ENCODE data around the gene ASAH2B. TPM values are rescaled to one million over a fixed set of nuclear protein-coding genes. Genes with fewer than 3 reads are reported as not detected.
"Not testable (repeated sequence)": the region's sequence is repeated elsewhere in the genome, so short reads cannot be mapped to it uniquely, and the experiment has no call there.

The ASAH2B gene
- total RNA-seq (2014; rRNA removed; shearing (Covaris generic)): 2.4 and 3.9 TPM in 2 replicates

DNA sequence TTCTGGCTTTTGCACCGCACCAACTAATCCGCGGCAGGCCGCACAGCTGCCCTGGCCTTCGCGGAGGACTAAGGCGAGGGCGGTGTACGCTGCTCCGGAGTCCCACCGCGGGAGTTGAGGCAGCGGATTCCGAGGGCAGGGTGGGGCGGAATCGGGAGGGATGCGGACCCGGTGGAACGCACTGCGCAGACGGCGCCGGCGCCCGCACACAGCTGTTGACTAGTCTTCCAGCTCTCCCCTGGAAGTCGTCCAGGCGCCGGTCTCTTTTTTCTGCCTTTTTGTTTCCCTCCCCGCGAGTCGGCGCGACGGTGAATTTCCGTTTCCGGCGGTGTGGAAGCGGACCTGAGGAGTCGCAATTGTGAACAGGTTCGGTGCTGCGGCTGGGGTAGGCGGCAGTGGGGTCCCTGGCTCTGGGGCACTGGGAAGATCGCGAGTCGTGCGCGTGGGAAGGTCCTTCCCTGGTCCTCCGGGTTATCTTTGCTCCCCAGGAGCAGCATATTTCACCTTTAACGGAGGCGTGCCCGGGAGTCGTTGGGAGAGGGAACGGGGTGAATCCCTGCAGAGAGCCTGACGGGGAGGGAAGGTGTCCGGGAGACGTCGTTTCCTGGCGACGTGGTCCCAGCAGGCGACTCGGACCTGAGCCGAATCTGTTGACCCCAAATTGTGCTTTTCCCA is at the start of gene ASAH2B:
Gene ASAH2B (plus strand): TSS at position 319 of the 675 bp plus-strand sequence. CDS start 5,195 bp downstream, outside the sequence.
- peak; percentile 69 for DNase-seq (ENCODE audit: low spot score)

DNA sequence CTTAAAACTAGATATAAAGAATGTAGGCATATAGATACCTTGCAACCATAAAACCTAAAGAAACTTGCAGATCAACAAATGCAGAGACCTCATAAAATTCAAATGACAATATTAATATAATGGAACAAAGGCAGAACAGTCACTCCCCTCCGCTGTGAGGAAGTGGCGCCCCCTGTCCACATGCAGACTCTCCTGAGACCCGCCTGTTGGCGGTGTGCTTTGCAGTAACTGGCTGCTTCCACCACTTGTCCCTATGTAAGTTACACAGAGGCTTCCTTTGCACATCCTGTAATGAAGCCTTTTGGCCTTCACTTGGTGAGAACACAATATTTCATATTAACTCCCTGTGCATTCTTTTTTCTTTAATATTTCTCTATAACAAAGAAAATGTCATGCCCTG is 41.9 kb upstream of the ASAH2B start:
- not testable (repeated sequence) for DNase-seq (ENCODE audit: low spot score)

DNA sequence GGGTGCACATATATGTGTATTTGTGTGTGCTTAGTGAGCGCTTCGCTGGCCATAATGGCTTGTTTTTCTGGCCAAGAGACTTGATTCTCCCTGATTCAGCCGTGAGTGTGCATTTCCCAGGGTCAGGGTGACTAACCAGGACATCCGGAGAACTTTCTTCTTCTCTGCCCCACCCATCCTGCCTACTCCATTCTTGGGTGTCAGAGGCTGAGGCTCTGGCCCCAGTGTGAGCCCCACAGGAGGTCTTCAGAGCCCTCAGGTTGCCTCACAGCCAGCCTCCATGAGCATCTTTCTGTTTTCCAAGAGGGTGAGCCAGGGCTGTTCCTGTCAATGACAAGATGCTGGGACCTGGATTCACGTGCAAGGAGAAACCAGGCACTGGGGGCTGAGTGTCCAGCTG is 37.8 kb upstream of the ASAH2B start:
- not testable (repeated sequence) for DNase-seq (ENCODE audit: low spot score)

DNA sequence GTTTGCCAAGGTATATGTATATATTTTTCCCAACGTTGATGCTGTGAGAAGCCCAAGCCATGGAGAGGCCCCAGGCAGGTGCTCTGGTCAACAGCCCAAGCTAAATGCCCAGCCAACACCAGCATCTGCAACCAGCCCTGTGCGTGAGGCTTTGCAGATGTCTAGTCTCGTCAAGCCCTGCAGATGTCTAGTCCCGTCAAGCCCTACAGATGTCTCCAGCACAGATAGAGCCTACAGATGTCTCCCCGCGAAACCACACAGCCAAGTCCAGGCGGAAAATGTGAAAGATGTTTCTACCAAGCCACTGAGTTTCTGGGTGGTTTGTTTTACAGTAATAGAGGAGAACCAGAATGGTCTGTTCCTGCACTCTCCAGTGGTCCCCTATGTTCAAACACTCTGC is 36.7 kb upstream of the ASAH2B start:
- DNase-seq (ENCODE audit: low spot score): not testable (repeated sequence)

DNA sequence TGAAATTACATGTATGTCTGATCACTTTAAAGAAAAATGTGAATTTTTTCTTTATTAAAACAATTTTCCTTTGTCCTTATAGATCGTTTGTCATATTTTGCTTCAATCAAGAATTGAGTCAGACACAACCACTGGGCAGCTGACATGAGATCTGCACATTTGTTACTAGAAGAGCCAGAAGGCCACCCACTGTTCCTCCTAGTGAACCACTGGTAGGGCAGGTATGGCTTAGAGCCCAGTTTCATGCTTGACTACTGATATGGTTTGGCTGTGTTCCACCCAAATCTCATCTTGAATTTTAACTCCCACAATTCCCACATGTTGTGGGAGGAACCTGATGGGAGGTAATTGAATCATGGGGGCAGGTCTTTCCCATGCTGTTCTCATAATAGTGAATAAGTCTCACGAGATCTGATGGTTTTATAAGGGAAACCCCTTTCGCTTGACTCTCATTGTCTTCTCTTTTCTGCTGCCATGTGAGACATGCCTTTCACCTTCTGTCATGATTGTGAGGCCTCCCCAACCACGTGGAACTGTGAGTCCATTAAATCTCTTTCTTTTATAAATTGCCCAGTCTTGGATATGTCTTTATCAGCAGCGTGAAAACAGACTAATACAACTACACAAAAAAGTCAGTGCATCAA is 35.2 kb upstream of the ASAH2B start:
- peak; percentile 9 for DNase-seq (ENCODE audit: low spot score)

DNA sequence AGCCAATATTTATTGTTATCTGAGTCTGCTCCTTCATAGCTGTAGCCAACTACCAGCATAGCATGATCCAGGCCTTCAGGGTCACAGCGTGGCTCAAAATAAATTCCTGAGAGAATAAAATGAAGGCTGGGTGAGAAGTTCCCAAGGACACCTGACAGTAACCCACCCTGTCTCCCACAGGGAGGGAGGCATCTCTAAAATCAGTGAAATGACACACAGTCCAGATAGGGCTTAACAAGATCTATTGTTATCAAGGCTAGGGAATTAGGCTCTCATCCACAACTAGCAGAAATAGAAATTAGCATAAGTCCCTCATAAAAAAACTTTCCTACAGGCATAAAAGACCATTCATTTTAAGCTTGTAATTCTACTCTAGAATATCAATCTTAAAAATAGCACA is 33.7 kb upstream of the ASAH2B start:
- DNase-seq (ENCODE audit: low spot score): not testable (repeated sequence)

DNA sequence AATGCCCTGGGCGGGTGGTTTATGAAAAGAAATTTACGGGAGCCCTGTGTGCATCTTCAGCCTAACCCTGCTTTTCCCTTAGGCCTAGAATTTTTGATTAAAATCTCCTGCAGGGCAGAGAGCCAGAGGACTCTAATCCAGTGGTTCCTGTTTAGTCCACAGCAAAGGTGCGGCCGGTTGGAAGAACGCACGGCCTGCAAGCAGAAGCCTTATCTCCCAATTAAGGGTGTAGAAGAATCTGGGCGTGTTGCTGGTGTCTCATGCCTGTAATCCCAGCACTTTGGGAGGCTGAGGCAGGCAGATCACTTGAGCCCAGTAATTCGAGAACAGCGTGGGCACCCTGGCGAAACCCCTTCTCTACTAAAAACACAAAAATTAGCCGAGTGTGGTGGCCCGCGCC is 29.5 kb upstream of the ASAH2B start:
- DNase-seq (ENCODE audit: low spot score): not testable (repeated sequence)

DNA sequence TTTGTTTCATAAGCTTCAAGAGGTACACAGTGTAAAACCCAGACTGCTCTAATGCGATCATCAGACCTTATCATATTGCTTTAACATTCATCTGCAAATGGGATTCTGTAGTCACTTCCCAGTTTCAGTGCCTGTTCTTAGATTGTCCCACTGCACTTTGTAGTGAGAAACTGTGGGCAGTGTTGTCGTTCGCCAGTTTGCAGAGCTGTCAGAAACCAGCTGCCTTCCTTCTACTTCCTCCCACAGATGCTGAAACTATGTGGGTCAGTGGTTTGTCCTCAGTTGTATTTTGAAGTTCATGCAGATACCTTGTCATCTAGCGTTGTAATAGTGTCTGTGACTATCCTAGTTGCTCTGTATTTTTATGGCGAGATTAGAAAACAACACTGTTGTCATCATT is 15.9 kb upstream of the ASAH2B start:
- not testable (repeated sequence) for DNase-seq (ENCODE audit: low spot score)

DNA sequence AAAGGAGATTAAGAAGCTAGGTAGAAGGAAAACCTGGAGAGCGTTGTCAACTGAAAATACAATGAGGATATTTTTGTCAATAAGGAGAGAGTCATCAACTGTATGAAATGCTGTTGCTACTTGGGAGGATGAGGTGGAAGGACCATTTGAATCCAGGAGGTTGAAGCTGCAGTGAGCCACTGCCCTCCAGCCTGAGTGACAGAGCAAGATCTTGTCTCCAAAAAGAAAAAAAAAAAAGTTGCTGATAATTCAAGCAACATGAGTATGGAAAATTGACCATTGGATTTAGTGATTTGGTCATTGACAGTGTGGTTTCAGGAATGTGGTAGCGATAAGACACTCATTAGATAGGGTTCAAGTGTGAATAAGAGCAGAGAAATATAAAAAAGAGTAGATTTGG is 11.6 kb upstream of the ASAH2B start:
- not testable (repeated sequence) for DNase-seq (ENCODE audit: low spot score)

DNA sequence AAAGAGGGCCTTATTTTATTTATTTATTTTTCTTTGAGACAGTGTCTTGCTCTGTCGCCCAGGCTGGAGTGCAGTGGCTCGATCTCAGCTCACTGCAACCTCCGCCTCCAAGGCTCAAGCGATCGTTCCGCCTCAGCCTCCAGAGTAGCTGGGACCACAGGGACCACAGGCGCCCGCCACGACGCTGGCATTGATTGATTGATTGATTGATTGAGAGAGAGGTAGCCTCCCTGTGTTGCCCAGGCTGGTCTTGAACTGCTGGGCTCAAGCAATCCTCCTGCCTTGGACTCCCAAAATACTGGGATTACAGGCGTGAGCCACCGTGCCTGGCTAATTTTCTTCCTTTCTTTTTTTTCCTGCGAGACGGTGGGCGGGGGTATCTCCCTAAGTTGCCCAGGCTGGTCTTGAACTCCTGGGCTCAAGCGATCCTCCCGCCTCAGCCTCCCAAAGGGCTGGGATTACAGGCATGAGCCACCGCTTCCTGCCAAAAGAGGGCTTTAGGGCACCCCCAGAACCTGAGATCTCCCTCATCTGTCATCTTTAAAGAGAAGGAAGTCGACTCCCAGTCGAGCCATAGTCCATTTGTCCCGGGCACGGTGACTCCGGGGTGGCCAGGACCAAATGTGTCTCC is 634 bp upstream of the ASAH2B start:
- DNase-seq (ENCODE audit: low spot score): not testable (repeated sequence)

DNA sequence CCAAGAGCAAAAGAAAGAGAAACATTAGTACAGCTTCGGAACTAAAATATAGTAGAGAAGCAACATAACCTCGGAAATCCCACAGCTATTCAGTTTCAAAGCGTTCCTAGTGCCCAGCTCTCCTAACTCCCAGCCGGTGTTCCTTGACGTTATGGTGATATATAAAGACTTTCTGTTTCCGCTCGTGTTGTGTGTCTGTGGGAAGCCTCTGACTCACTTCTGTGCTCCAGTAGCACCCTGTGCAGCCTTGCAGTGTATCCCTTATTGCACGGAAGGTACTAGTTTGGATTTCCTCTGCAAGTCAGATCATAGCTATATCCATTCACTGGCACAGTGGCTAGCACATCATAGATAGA is 535 bp downstream of the ASAH2B start:
- peak; percentile 30 for DNase-seq (ENCODE audit: low spot score)

DNA sequence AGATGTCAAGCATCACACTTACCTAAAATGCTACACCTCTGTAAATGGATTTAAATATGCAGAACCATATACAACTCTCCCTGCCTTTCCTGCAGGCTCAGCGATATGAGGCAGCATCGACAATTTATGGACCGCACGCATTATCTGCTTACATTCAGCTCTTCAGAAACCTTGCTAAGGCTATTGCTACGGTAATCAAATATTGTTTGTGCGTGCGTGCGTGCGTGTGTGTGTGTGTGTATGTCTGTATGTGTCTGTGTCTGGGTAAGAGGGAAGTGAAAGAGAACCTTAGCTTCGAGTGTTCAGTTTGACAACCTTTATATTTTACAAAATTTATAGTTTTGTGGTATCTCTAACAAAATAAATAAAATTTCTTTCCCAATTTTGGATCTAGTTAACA is 3.1 kb downstream of the ASAH2B start:
- DNase-seq (ENCODE audit: low spot score): not testable (repeated sequence)

DNA sequence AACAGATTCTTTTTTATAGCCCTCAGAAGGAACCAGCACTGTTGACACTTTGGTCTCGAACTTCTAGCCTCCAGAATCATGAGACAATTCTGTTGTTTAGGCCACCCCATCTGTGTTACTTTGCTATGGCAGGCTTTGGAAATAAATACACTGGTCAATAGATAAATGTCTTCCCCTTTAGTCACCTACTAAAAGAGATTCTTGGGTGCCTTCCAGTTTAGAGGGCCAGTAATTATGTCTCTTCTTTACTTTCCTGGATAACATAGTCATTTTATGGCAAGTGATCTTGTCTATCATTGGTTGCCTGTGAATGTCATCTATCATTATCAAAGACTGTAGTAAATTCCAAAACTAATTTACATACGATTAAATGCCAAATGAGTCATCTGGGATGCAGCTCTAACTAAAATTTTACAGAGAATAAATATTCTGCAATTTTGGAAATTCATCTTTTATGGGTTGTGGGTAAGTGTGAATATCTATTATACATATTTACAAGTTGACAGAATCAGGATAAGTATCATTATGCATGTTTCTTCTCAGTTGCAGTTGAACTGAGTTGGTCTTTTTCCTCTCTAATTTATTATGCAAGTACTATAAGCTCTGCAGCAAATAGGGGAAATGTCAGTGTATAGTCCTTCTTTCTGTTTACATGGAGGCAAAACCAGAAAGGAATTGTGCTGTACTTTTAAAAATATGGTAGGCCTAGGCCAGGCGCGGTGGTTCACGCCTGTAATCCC is 27.2 kb downstream of the ASAH2B start:
- DNase-seq (ENCODE audit: low spot score): not testable (repeated sequence)

DNA sequence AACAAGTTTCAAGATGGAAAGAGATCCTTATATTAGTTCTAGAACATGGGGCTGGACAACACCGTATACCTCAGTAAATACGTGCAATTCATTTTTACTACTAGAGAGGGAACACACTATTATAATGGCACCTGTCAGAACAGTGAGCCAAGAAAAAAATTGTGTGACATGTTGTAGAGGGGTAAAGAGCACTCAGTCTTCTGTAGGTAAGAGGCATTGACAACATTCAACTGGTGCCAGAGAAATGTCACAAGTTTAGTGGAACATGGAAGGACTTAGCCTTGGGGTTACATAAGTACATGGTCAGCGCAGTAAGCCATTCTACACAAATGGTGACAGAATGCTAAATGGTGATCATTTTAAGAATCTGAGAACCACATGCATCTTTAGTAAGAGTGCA is 32.3 kb downstream of the ASAH2B start:
- not testable (repeated sequence) for DNase-seq (ENCODE audit: low spot score)

DNA sequence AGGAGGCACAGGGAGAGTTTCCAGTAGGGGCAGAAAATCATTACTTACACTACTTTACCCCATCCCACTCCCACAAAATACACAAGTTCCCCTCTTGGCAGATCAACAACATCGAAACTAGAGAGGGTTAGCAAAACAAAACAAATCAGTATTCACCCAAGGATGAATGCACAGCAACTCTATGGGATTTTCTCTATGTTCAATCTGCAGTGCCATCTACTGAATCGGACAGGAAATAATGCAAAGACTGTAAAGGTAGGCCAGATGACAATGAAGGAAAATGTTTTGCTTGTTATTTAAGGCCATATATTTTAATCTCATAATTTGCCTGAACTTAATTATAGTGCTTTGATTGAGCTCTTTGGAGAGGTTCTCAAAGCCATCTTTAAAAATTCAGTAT is 35.1 kb downstream of the ASAH2B start:
- DNase-seq (ENCODE audit: low spot score): not testable (repeated sequence)

DNA sequence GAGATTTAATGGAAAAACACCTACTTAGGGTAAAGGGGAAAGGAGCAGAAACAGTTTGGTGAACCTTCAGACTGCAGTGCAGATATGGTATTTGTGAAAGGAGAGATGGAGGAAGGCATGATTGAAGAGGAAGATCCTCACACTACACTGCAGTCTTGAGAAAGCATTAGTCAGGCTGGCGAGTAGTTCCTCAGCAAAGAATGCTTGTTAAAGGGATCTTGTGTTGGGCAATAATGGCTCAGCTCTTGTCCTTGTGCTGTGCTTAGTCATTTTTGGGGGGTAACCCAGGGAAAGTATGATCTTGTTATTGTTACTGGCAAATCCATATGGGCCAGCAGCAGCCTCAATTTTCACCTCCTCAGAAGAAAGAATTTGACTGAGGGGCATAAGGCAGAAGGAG is 40.3 kb downstream of the ASAH2B start:
- not testable (repeated sequence) for DNase-seq (ENCODE audit: low spot score)

DNA sequence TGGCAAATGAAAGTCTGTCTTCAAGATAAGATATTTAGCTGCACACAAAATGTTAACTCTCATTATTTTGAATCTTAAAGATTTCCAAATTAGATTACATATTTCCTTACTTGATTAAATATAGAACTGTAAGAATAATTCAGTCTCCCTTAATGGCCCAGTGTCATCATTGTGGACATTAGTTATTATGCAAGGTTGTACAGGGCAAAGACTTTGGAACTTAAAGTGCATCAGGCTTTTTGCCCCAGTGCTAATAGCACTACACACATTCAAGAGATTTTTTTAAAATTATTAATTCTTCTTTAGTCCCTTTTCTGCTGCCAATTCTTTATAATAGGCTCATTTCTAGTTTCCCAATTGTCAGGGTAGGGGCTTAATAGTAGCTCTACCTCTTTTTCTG is 42.3 kb downstream of the ASAH2B start:
- not testable (repeated sequence) for DNase-seq (ENCODE audit: low spot score)

DNA sequence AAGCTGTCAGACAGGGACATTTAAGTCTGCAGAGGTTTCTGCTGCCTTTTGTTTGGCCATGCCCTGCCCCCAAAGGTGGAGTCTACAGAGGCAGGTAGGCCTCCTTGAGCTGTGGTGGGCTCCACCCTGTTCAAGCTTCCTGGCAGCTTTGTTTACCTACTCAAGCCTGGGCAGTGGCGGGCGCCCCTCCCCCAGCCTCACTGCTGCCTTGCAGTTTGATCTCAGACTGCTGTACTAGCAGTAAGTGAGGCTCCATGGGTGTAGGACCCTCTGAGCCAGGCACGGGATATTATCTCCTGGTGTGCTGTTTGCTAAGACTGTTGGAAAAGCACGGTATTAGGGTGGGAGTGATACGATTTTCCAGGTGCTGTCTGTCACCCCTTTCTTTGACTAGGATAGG is 48.2 kb downstream of the ASAH2B start:
- not testable (repeated sequence) for DNase-seq (ENCODE audit: low spot score)

DNA sequence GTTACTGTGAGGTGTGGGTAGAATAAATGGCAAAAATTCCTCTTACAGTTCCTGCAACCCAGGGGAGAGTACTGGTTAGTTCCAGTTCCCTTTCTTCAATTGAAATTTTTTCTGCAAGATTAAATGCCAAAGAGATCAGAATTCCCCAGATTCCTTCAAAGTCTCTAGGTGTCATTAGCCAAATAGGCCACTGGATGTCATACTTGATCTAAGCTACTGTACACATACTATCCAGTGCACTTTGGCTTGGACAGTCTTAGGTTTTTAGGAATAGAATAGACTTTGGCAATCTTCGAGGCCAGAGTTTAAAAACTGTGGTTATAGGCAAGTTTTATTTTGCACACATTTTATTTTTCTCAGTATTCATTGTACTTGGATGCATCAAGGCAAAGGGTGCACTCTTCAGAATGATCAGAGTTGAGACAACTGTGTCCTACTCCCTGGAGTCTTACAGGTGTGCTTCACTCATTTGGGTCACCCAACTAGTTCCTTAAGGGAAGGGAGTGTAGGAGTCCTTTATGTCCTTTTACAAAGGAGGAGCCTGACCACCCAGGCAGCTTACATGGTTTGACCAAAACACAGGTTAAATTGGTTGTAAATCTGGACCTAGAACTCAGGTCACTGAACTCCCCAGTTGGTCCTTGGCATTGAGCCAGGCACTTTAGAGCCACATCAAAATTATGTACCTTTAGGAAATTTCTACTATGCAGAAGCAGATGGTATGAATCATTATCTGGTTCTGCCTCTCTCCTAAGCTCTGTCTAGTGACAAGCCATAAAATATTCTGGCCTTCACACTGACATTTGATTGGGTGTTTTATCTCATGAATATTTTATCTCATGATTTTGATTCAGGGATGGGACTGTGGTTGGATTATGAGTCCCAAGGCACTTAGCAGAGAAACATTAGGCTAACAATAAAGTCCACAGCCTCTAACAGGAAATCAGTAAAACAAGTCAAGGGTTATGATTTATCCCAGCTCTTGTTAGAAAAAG is 49.5 kb downstream of the ASAH2B start:
- DNase-seq (ENCODE audit: low spot score): peak; percentile 33

DNA sequence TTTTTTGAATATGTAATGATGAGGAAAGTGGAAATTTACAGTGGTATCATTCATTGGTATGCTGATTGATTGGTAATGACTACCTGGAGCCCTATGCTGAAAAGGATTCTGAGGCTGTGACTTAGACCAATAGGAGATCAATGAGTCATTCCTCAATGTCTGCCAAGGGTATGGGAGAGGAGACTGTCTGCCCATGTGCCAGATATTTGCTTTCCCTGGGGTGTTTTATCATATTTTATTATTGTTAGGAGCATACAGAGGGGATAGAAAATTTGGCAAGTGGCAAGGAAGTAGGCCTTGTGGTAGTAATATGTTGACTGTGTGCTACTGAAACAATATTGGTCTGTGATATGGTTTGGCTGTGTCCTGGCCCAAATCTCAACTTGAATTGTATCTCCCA is 54.8 kb downstream of the ASAH2B start:
- DNase-seq (ENCODE audit: low spot score): no peak

DNA sequence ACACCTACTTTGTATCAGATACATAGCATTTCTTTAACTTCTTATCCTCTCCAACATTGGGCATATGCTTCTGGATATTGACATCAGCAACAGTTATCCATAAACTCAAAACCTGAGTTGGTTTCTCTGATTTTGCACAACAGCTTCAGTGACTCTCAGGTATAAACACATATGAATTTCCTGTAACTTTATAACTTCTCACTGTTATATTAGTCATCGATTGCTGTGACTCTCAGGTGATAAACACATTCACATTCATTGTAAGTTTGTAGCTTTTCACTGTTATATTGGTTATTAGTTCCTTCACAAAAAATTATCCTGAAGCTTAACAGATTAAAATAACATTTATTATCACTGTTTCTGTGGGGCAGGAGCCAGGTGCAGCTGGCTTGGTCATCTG is 57.0 kb downstream of the ASAH2B start:
- DNase-seq (ENCODE audit: low spot score): no peak
